Mesodermal cell (in vitro differentiated cells): ENCODE results near the gene TOLLIP.
"Not testable (repeated sequence)": the region's sequence is repeated elsewhere in the genome, so short reads cannot be mapped to it uniquely, and the experiment has no call there.

Source experiments
- H3K27ac ChIP-seq: 2 replicates; pipeline ENCODE4 v1.7.0; 2013; ENCODE audit warnings: mild to moderate bottlenecking, low read depth, low read length, moderate library complexity; ENCODE audit not compliant: severe bottlenecking
- H3K36me3 ChIP-seq: 2 replicates; pipeline ENCODE4 v1.7.1; 2013; ENCODE audit warnings: mild to moderate bottlenecking, low read length, moderate library complexity; ENCODE audit not compliant: control insufficient read depth, insufficient read depth
- H3K4me1 ChIP-seq: one replicate; pipeline ENCODE4 v1.7.1; 2013; ENCODE audit warnings: mild to moderate bottlenecking, low read length; ENCODE audit not compliant: insufficient read depth, control insufficient read depth, poor library complexity, severe bottlenecking
- H3K4me3 ChIP-seq: 2 replicates; pipeline ENCODE4 v1.7.0; 2013; ENCODE audit warnings: low read length, control low read depth, mild to moderate bottlenecking; ENCODE audit not compliant: insufficient read depth, poor library complexity, severe bottlenecking; ENCODE audit errors: extremely low read depth
- H3K9me3 ChIP-seq: 2 replicates; pipeline ENCODE4 v1.7.1; 2013; ENCODE audit warnings: mild to moderate bottlenecking, low read length, moderate library complexity; ENCODE audit not compliant: control insufficient read depth
- WGBS, 2 experiments: methylation state at CpG; one replicate each; pipeline ENCODE4 v1.1.5; 2013; ENCODE audit warnings: missing lambda C conversion rate in 2 of 2; ENCODE audit not compliant: insufficient coverage in 2 of 2; 5-methylcytosine and 5-hydroxymethylcytosine counted together

The TOLLIP gene

GRCh38 chr11:1242751-1243150, 66.7 kb downstream of the TOLLIP start:
- not testable (repeated sequence) for H3K4me3 ChIP-seq, H3K36me3 ChIP-seq, H3K4me1 ChIP-seq, H3K9me3 ChIP-seq, H3K27ac ChIP-seq
- WGBS, 2 experiments, result 88% methylated on average over 1 of the region's 11 CpGs; no CpG with 5 or more reads in 1 of the 2 experiments

GRCh38 chr11:1242289-1242688, 67.1 kb downstream of the TOLLIP start:
- H3K4me1 ChIP-seq, result no peaks in the 10 kb centered on the region
- no peaks in the 10 kb centered on the region for H3K36me3 ChIP-seq
- peaks cover 4% of the 10 kb centered on the region for H3K9me3 ChIP-seq
- 92 to 97% methylated on average over 12 to 20 of the region's 20 CpGs for WGBS, 2 experiments
- H3K4me3 ChIP-seq, result no peak overlapping the region
- no peak overlapping the region for H3K27ac ChIP-seq

- Histone ChIP-seq H3K9me3 (peaks cover 4% of the 10 kb centered on the region), H3K4me1 (no peaks in the 10 kb centered on the region), H3K4me3 (no peak overlapping the region), H3K27ac (no peak overlapping the region), H3K36me3 (no peaks in the 10 kb centered on the region)
- WGBS, 2 experiments, result 90 to 92% methylated on average over 15 of the region's 20 CpGs
Measured at GRCh38 chr11:1241706-1242105, 67.7 kb downstream of the TOLLIP start.

- no peak overlapping the region for H3K27ac ChIP-seq
- WGBS, 2 experiments, result 89 to 90% methylated on average over 24 to 25 of the region's 25 CpGs
- H3K4me3 ChIP-seq, result no peak overlapping the region
- H3K9me3 ChIP-seq, result no peaks in the 10 kb centered on the region
- H3K36me3 ChIP-seq, result no peaks in the 10 kb centered on the region
- H3K4me1 ChIP-seq, result no peaks in the 10 kb centered on the region
Measured at GRCh38 chr11:1240771-1241170, 68.7 kb downstream of the TOLLIP start.

GRCh38 chr11:1239596-1240205, 69.7 kb downstream of the TOLLIP start:
- WGBS, 2 experiments, result 85 to 94% methylated on average over 13 to 18 of the region's 23 CpGs
- H3K36me3 ChIP-seq, result no peaks in the 10 kb centered on the region
- H3K9me3 ChIP-seq, result no peaks in the 10 kb centered on the region
- H3K4me1 ChIP-seq, result no peaks in the 10 kb centered on the region
- no peak overlapping the region for H3K27ac ChIP-seq
- no peak overlapping the region for H3K4me3 ChIP-seq

- Histone ChIP-seq H3K9me3 (no peaks in the 10 kb centered on the region), H3K4me3 (no peak overlapping the region), H3K36me3 (no peaks in the 10 kb centered on the region), H3K27ac (no peak overlapping the region), H3K4me1 (no peaks in the 10 kb centered on the region)
- 60 to 68% methylated on average over 27 to 33 of the region's 34 CpGs for WGBS, 2 experiments
Measured at GRCh38 chr11:1238767-1239595, 70.5 kb downstream of the TOLLIP start.

- Histone ChIP-seq H3K36me3 (no peaks in the 10 kb centered on the region), H3K27ac (no peak overlapping the region), H3K9me3 (no peaks in the 10 kb centered on the region), H3K4me1 (no peaks in the 10 kb centered on the region), H3K4me3 (no peak overlapping the region)
- WGBS, 2 experiments, result 78 to 89% methylated on average over 10 of the region's 10 CpGs
Measured at GRCh38 chr11:1237851-1238250, 71.6 kb downstream of the TOLLIP start.

GRCh38 chr11:1237128-1237580, 72.3 kb downstream of the TOLLIP start:
- H3K4me3 ChIP-seq, result no peak overlapping the region
- H3K27ac ChIP-seq, result no peak overlapping the region
- no peaks in the 10 kb centered on the region for H3K9me3 ChIP-seq
- 89 to 90% methylated on average over 13 of the region's 13 CpGs for WGBS, 2 experiments
- no peaks in the 10 kb centered on the region for H3K36me3 ChIP-seq
- no peaks in the 10 kb centered on the region for H3K4me1 ChIP-seq

- 88 to 90% methylated on average over 35 to 36 of the region's 37 CpGs for WGBS, 2 experiments
- no peaks in the 10 kb centered on the region for H3K36me3 ChIP-seq
- no peaks in the 10 kb centered on the region for H3K9me3 ChIP-seq
Measured at GRCh38 chr11:1236316-1237127, 72.9 kb downstream of the TOLLIP start.

GRCh38 chr11:1235901-1236315, 73.5 kb downstream of the TOLLIP start:
- no peaks in the 10 kb centered on the region for H3K36me3 ChIP-seq
- no peak overlapping the region for H3K4me3 ChIP-seq
- no peak overlapping the region for H3K27ac ChIP-seq
- no peaks in the 10 kb centered on the region for H3K4me1 ChIP-seq
- H3K9me3 ChIP-seq, result no peaks in the 10 kb centered on the region
- WGBS, 2 experiments, result 79 to 82% methylated on average over 9 to 13 of the region's 16 CpGs

More at GRCh38 chr11:1236316-1237127, 72.9 kb downstream of the TOLLIP start:
- no peak overlapping the region for H3K27ac ChIP-seq
- H3K4me1 ChIP-seq, result no peaks in the 10 kb centered on the region
- no peak overlapping the region for H3K4me3 ChIP-seq
